ENCODE results near the gene PYCR2.

Gene PYCR2

GRCh38 chr1:225870911-225871310, 53.1 kb downstream of the PYCR2 start:
- in situ Hi-C loops (cut with MboI; ENCODE audit: low pct_unique_long_range_greater_than_20kb, low sequenced_read_pairs, unreplicated experiment), result no loop called here
- no peak for DNase-seq (ENCODE audit: low spot score)
- TF ChIP-seq CTCF (IDR thresholded peaks at IDR 0.05; ENCODE audit: extremely low read depth, insufficient read depth, missing control alignments), result no peak

All from GM13977 (cell line).